Stimulated activated CD8-positive, alpha-beta memory T cell treated with anti-CD3 and anti-CD28 coated beads, Interleukin-12 subunit alpha, Interleukin-12 subunit beta, amount 100 ng/mL, for 24 hours (primary cell): ENCODE results near the gene CRISPLD2.

ENCODE experiments used
- DNase-seq: peaks from one replicate; pipeline ENCODE4 v3.0.0-alpha.2; 2020; ENCODE audit errors: extremely low read depth

CRISPLD2 gene, protein sequence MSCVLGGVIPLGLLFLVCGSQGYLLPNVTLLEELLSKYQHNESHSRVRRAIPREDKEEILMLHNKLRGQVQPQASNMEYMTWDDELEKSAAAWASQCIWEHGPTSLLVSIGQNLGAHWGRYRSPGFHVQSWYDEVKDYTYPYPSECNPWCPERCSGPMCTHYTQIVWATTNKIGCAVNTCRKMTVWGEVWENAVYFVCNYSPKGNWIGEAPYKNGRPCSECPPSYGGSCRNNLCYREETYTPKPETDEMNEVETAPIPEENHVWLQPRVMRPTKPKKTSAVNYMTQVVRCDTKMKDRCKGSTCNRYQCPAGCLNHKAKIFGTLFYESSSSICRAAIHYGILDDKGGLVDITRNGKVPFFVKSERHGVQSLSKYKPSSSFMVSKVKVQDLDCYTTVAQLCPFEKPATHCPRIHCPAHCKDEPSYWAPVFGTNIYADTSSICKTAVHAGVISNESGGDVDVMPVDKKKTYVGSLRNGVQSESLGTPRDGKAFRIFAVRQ

GRCh38 chr16:84819644-84820304 is at the start of gene CRISPLD2:
CRISPLD2 (plus strand) TSS chr16:84819985; CDS start chr16:84838496, 18,511 bp downstream.
- DNase-seq = peak; percentile 81

- DNase-seq = no peak
Observed at GRCh38 chr16:84773312-84773711, 46.5 kb upstream of the CRISPLD2 start.

- no peak for DNase-seq
Observed at GRCh38 chr16:84774810-84775209, 45.0 kb upstream of the CRISPLD2 start.

GRCh38 chr16:84775262-84775810 is 44.4 kb upstream of the CRISPLD2 start:
- DNase-seq = no peak

GRCh38 chr16:84777435-84777834 is 42.4 kb upstream of the CRISPLD2 start:
- DNase-seq = no peak

- no peak for DNase-seq
Observed at GRCh38 chr16:84778720-84779119, 41.1 kb upstream of the CRISPLD2 start.

- no peak for DNase-seq
Observed at GRCh38 chr16:84780063-84780462, 39.7 kb upstream of the CRISPLD2 start.

DNA sequence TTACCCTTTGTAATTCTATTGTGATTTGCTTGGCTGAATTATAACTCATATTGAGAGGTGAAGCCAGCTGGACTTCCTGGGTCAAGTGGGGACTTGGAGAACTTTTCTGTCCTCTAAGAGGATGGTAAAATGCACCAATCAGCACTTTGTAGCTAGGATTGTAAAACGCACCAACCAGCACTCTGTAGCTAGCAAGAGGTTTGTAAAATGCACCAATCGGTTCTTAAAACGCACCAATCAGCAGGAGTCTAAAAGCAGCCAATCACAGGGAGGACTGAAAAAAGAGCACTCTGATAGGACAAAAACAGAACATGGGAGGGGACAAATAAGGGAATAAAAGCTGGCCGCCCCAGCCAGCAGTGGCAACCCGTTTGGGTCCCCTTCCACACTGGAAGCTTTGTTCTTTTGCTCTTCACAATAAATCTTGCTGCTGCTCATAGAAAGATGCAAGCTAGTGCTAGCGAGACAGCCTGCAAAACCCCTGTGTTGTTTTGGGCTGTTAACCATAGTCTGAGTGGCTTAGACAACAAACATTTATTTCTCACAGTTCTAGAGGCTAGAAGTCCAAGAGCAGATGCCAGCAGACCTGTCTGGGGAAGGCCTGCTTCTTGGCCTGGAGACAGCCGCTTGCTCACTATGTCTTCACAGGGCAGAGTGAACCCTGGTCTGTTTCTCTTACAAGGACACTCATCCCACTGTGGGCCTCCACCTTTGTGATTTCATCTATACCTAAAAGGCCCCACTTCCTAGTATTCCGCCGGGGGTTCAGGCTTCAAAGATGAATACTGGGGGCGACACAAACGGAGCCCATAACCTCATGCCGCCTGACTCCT is 39.0 kb upstream of the CRISPLD2 start:
- no peak for DNase-seq

GRCh38 chr16:84782846-84783245 is 36.9 kb upstream of the CRISPLD2 start:
- DNase-seq = no peak

GRCh38 chr16:84785843-84786581 is 33.8 kb upstream of the CRISPLD2 start:
- no peak for DNase-seq

DNA sequence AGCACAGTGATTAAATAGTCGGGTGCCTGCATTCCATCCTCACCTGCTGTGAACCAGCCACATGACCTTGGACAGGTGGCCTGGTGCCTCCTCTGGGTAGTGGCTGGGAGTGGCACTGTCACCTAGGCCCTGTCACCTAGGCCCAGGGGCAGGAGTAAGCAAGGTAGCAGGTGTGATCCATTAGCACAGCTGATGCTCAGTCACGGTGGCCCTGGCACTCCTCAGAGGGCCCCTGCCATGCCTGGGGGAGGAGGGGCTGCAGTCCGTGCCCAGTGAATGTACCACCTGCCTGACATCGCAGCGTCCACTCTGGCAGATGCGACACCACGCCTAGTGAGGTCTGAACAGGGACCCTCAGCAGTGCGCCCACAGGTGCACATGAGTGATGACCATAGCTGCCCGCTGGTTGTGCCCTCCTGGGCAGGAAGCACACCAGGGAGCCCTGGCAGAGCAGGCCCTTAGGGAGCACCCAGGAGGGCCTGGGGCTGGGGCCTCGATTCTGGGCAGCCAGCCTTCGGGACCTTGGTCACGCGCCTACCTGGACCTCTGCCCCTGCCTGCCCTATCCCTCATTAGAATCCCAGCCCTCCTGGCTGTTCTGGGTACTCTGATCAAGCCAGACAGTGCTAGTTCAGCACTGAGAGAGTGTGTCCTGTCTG is 33.1 kb upstream of the CRISPLD2 start:
- DNase-seq = no peak

- DNase-seq = no peak
Observed at GRCh38 chr16:84787263-84787622, 32.5 kb upstream of the CRISPLD2 start.

DNA sequence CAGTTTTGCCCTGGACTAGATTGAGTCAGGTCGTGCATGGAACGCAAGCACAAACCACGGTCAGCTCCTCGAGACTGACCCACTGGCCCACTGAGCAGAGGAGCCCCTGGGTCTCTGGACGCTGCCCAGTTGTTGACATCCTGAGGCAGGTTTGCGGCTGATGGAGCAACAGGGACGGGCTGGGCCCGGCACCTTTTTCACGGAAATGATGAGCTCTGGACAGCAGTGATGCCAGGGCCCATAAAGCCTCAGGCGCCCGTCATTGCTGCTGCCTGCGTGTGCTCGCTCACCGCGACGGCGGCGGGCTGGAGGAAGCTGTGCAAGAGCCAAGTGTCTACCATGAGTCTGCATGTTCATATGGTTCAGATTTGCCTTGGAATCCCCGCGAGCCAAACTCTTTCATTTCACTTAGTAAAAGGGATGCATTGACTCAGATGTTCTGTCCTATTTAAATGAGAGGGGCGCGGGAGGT is 30.8 kb upstream of the CRISPLD2 start:
- DNase-seq = no peak

GRCh38 chr16:84789431-84789830 is 30.4 kb upstream of the CRISPLD2 start:
- DNase-seq = no peak

DNA sequence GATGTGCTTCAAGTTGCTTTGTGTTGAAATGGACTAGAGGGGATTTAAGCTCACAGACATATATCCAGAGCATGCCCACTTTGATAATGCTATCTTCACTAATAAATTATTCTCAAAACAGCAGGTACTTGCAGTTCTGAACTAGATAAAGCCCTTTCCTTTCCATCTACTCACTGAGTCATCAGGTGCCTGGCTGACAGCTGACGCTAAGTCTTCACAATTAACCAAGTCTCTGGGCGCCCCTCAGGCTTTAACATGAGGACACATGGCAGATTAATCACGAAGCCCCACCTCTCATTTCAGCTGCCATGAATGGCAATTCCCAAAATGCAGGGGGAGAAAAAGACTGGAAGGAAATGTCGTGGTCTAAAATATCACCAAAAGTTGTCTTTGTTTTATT is 29.5 kb upstream of the CRISPLD2 start:
- no peak for DNase-seq

GRCh38 chr16:84791088-84791487 is 28.7 kb upstream of the CRISPLD2 start:
- no peak for DNase-seq

DNA sequence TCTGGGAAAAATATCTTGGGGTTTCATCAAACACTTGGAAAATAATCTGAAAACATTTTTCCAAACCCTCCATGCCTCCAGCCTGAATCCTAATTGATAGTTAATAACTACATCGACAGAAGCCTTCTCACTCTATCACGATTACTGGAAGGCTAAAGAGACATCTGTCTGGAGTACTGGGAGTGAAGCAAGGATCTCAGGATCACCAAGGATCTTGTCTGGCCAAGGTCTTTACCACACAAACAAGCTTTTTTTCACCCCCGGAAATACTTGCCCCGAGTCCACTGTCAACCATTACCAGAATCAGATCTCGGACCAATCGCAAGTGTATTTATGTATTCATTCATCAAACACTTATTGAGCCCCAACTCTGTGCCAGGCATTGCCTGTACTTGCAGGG is 28.3 kb upstream of the CRISPLD2 start:
- DNase-seq = no peak

GRCh38 chr16:84794186-84794585 is 25.6 kb upstream of the CRISPLD2 start:
- no peak for DNase-seq

DNA sequence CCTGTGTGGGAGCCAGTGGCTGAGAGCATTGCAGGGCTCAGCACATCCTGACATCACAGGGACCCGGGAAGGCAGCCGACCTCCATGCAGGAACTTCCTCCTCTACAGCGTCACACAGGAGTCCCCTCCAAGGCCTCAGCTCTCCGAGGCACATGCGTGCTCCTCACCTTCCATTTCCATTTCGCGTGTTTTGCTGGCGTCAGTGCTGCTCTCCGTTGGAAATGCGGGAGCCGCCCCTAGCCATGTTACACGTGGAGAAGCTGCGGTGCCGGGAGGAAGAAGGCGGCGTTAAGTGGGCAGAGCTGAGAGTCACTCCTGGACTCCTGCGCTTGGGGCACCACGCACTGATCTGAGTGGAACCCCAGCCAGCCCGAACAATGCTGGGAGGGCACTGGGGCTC is 25.2 kb upstream of the CRISPLD2 start:
- no peak for DNase-seq

DNA sequence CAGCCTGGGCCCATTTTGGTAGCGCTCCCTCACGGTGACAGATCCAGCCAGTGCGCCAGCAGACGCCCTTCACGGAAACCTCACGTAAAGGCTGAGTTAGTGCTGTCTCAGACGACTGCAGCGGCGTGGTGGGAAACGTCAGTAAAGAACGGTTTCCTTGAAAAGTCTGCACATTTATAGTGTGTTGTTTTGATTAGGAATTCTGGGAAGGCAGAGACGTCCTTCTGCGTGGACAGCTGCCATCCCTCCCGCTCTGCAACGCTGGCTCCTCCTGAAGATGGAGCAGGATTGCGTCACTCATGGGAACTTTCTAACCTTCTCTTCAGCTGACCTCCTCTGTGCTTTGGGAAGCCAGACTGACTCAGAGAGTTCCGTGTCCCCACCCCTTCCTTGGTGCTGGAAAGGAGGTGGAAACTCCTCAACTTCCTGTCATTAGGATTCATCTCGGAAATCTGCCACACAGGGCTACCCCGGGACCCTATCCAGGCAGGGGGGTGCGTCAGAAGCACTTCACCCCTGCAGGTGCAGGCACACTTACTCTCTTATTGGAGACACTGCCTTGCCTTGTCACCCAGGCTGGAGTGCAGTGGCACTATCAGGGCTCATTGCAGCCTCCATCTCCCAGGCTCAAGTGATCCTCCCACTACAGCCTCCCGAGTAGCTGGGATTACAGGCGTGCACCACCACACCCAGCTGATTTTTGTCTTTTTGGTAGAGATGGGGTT is 24.3 kb upstream of the CRISPLD2 start:
- no peak for DNase-seq
